Measurements from ENCODE around the gene NRARP.

Gene NRARP

DNA sequence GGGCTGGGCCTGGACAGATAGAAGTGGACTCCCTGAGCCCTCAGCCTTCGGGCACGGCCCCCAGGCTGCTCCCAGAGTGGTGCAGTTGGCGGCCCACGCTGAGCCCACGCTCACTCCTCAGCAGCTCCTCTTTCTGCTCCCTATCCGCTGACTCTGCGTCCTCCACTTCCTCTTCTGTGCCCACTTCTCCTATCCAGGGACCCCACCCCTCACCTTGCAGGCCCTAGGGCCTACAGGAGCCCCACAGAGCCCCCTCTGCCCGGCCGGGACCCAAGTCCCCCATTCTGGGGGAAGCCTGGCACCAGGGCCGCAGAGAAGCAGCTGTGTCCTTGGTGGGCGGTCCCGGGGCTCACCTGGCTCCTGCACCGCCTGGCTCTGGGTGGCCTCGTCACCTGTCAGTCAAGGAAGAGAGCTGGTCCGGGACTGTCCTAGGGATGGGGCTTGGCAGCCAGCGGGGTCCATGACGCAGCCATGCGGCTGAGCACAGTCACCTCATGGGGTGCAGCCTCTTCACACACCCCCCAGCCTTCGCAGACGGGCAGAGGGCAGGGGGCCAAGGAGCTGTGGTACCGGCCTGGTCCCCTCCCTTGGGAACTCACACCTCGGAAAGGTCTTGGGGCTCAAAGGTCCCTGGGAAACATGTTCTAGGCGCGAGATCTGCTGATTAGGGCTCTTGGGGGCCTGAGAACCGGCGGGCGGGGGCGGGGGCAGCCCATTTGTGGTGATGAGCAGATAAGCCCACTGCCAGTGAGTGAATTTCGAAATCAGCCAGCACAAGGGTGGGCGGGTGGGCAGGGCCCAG is 5.4 kb upstream of the NRARP start:
- TF ChIP-seq, protein P1, sequence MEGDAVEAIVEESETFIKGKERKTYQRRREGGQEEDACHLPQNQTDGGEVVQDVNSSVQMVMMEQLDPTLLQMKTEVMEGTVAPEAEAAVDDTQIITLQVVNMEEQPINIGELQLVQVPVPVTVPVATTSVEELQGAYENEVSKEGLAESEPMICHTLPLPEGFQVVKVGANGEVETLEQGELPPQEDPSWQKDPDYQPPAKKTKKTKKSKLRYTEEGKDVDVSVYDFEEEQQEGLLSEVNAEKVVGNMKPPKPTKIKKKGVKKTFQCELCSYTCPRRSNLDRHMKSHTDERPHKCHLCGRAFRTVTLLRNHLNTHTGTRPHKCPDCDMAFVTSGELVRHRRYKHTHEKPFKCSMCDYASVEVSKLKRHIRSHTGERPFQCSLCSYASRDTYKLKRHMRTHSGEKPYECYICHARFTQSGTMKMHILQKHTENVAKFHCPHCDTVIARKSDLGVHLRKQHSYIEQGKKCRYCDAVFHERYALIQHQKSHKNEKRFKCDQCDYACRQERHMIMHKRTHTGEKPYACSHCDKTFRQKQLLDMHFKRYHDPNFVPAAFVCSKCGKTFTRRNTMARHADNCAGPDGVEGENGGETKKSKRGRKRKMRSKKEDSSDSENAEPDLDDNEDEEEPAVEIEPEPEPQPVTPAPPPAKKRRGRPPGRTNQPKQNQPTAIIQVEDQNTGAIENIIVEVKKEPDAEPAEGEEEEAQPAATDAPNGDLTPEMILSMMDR (IDR thresholded peaks at IDR 0.05; ENCODE audit: insufficient read depth, low read depth, low read length, missing control alignments) = no peak
- no peak overlapping the region for H3K4me3 ChIP-seq (ENCODE audit: low read depth, low read length)
- no peak for DNase-seq (ENCODE audit: low read depth)

DNA sequence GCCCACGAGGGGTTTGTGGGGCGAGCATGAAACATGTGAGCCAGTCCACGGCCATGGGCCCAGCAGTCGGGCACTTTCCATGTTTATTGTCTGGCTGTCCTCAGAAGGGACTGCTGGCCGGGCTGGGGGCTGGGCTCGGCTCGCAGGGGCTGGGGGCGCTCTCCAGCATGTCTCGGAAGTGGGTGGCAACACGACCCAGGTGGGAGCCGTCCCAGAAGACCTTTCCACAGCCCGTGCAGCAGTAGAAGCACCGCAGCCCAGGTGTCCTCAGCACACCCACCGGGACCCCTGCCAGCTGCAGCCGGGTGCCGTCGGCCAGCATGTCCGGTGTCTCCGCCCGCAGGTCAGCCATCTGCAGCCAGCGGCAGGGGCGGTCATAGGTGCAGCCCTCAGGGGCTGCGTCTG is 4.8 kb upstream of the NRARP start:
- H3K4me3 ChIP-seq (ENCODE audit: low read depth, low read length) = no peak overlapping the region
- DNase-seq (ENCODE audit: low read depth) = no peak
- TF ChIP-seq, protein P1 (IDR thresholded peaks at IDR 0.05; ENCODE audit: insufficient read depth, low read depth, low read length, missing control alignments) = no peak

DNA sequence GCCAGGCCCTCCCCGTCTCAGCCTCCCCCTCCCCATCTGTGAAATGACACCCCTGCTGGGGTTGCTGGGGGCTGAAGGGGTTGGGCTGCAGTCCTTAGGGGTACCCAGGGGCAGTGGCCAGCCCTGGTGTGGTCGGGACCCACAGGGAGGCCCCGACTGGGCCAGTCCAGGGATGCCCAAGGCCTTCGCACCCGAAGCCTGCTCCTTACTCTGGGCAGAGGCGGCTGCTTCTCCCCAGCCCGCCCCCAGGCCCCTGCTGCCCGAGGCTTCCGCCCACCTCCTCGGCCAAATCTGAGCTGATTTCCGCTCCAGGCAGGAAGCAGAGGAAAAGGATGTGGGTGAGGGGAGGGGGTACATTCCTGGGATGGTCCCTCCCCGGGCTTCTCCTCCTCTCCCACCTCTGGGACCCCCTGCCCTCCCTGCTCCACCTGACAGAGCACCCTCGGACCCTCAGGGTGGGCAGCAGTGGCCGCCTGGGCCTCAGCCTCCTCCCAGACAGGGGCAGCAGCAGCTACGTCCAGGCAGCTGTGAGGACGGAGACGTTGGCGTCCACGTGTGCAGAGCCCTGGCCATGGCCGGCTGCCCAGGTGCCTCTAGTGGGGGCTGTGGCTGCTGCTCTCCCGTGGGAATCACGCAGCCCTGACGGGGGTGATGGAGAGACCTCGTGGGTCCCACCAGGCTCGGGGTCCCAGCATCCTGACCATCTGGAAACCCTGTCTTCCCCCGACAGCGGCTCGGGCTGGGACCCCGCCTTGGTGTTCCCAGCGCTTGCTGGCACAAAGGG is 4.2 kb upstream of the NRARP start:
- no peak for DNase-seq (ENCODE audit: low read depth)
- H3K4me3 ChIP-seq (ENCODE audit: low read depth, low read length) = no peak overlapping the region
- TF ChIP-seq, protein P1 (IDR thresholded peaks at IDR 0.05; ENCODE audit: insufficient read depth, low read depth, low read length, missing control alignments) = no peak

DNA sequence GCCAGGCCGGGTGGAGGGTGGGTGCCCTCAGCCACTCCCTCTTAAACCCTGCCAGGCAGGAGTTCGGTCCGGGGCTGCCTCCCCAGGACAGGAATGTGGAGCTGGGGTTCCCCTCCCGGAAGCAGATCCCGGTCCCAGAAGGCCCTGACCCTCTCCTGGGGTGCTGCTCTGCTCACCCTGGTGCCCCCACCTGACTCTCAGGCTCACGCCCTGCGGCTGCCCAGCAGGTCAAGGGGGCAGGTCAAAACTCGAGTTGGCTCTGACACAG is 3.7 kb upstream of the NRARP start:
- TF ChIP-seq, protein P1 (IDR thresholded peaks at IDR 0.05; ENCODE audit: insufficient read depth, low read depth, low read length, missing control alignments) = no peak
- H3K4me3 ChIP-seq (ENCODE audit: low read depth, low read length) = no peak overlapping the region
- no peak for DNase-seq (ENCODE audit: low read depth)

DNA sequence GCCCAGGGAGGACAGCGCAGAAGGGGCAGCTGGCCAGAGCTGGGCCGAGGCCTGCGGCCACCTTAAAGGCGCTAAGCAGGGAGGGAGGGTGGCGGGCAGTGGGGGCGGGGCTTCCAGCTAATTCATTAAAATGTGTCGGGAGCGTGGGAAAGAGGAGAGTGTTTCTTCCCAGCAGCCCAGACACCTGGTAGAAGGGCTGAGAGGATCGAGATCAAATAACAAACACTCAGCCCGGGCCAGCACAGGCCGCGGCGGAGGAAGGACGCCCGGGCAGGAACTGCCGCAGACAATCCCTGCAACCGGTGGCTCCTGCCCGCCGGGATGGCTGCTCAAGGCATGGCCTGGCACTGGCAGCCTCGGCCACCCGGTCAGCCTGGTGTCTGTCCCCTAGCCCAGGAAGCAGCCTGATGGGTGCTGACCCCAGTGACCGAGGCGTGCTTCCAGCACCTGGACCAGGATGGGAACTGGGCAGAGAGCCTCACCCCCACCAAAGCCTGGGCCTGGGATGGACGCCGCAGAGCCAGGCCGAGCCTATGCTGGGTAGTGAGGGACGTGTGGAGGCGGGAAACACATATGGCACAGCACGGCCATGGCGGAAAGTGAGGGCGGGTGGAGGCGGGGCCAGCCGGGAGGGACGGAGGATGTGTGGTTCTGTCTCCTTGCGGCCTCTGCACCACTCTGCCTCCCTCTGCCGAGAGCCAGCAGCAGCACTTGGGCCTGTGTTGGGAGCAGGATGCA is 3.2 kb upstream of the NRARP start:
- no peak overlapping the region for H3K4me3 ChIP-seq (ENCODE audit: low read depth, low read length)
- TF ChIP-seq, protein P1 (IDR thresholded peaks at IDR 0.05; ENCODE audit: insufficient read depth, low read depth, low read length, missing control alignments) = no peak
- peak; percentile 49 for DNase-seq (ENCODE audit: low read depth)

DNA sequence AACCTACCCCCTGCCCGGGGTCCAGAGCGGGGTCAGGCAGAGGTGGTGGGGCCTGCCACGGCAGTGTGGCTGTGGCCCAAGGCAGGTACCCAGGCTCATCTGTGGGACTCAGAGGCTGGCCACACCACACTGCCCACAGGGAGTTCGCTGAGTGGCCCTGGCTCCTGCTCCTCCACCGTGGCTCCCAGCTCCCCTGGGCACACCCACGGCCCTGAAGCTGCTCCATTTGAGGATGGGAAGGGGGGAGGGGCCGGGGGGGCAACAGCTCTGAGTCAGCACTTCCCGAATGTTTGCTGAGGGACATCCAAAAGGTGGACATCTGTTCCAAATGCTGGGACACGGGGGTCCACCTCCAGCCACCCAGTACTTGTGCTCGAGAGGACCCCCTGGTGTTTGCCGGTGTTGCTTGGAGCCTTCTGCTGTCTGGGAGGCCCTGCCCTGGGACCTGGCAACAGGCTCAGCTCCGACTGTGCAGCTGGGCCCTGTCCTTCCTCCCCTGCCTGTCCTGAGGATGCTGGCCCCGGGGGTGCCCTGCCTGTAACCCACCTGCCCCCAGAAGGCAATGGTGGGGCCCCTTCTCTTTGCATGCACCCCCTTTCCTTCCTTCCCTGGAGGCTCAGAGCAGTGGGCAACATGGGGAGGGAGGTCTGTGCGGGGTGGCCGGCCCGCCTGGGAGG is 2.5 kb upstream of the NRARP start:
- no peak overlapping the region for H3K4me3 ChIP-seq (ENCODE audit: low read depth, low read length)
- TF ChIP-seq, protein P1 (IDR thresholded peaks at IDR 0.05; ENCODE audit: insufficient read depth, low read depth, low read length, missing control alignments) = no peak
- no peak for DNase-seq (ENCODE audit: low read depth)

All from GM12865 (cell line).